Prostate gland (tissue), 2 donors: ENCODE measurements around the gene TLL1. TPM values are rescaled to one million over a fixed set of nuclear protein-coding genes. Genes with fewer than 3 reads are reported as not detected.

ENCODE experiments used
- DNase-seq: peaks from one replicate; pipeline ENCODE4 v3.0.0-alpha.2; 2019; ENCODE audit warnings: low spot score
- H3K27ac ChIP-seq, 2 donors: fragments of 200-600 bp; sonication (generic); 2 replicates each; pipeline ENCODE4 v1.5.1; 2017 to 2019
- H3K27me3 ChIP-seq: fragments of 200-600 bp; sonication (generic); replicated peaks from 2 replicates; pipeline ENCODE4 v1.5.1; 2019; ENCODE audit not compliant: insufficient read depth
- H3K36me3 ChIP-seq, 2 donors: fragments of 200-600 bp; sonication (generic); 1 replicate in 1 of 2; 2 replicates in 1 of 2; pipeline versions ENCODE4 v1.5.1 to v1.8.1; 2017 to 2019
- H3K4me1 ChIP-seq: fragments of 200-600 bp; sonication (generic); replicated peaks from 2 replicates; pipeline ENCODE4 v1.5.1; 2019
- H3K4me3 ChIP-seq, 2 donors: fragments of 200-600 bp; sonication (generic); 2 replicates each; pipeline ENCODE4 v1.5.1; 2017 to 2019
- H3K9me3 ChIP-seq: fragments of 200-600 bp; sonication (generic); 2 replicates; pipeline ENCODE4 v1.5.1; 2017
- POLR2A ChIP-seq: fragments of 450-650 bp; IDR thresholded peaks from one replicate; pipeline ENCODE4 v1.6.1; 2016; ENCODE audit warnings: antibody characterized with exemption, mild to moderate bottlenecking
- POLR2AphosphoS5 ChIP-seq: sonication (generic); formaldehyde crosslinking; IDR thresholded peaks from one replicate; pipeline ENCODE4 v1.6.1; 2017; ENCODE audit warnings: antibody characterized with exemption
- WGBS: methylation state at CpG from one replicate; pipeline ENCODE4 v1.1.5; 2018; 5-methylcytosine and 5-hydroxymethylcytosine counted together
- intact Hi-C: fragments of 100-400 bp; cut with DNase I; formaldehyde crosslinking; loops from one replicate; pipeline ENCODE4 v1.14.2; 2022
- total RNA-seq, 2 donors: library from RNA; depleted of rRNA; stranded (reverse); fragments of >200 nt; gene quantifications; one replicate each; pipeline ENCODE4 v1.1.0, GENCODE V29; 2016
- TF ChIP-seq, protein P1 (sequence below), 4 experiments: fragments of 200-600 bp in 2 of 4; fragments of 450-650 bp in 2 of 4; sonication (generic) in 2 of 4; IDR thresholded peaks; 1 replicate in 3 of 4; 2 replicates in 1 of 4; pipeline ENCODE4 v1.5.1; 2016 to 2019; ENCODE audit warnings: antibody characterized with exemption in 4 of 4, mild to moderate bottlenecking in 2 of 4, moderate library complexity in 2 of 4

TLL1 gene
- total RNA-seq, 2 donors from 2014 or later: 1.5 to 4.1 TPM

DNA sequence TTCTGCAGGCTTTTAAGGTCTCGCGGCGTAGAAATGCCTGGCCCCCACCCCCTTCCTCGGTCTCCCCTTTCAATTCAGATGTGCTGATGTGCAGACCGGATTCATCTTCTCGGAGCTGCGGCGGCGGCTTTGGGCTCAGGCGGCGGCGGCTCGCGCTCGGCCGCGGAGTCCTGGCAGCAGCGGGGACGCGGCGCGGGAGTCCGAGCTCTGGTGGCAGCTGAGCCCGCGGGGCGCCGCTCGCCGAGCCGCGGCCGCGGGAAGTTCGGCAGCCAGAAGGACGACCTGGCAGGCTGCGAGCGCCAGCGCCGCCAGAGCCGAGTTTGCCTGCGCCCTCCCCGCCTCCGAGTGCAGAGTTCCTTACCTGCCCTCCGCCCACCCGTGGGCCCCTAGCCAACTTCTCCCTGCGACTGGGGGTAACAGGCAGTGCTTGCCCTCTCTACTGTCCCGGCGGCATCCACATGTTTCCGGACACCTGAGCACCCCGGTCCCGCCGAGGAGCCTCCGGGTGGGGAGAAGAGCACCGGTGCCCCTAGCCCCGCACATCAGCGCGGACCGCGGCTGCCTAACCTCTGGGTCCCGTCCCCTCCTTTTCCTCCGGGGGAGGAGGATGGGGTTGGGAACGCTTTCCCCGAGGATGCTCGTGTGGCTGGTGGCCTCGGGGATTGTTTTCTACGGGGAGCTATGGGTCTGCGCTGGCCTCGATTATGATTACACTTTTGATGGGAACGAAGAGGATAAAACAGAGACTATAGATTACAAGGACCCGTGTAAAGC lies 448 bp downstream of the TLL1 start:
- TF ChIP-seq, protein P1, sequence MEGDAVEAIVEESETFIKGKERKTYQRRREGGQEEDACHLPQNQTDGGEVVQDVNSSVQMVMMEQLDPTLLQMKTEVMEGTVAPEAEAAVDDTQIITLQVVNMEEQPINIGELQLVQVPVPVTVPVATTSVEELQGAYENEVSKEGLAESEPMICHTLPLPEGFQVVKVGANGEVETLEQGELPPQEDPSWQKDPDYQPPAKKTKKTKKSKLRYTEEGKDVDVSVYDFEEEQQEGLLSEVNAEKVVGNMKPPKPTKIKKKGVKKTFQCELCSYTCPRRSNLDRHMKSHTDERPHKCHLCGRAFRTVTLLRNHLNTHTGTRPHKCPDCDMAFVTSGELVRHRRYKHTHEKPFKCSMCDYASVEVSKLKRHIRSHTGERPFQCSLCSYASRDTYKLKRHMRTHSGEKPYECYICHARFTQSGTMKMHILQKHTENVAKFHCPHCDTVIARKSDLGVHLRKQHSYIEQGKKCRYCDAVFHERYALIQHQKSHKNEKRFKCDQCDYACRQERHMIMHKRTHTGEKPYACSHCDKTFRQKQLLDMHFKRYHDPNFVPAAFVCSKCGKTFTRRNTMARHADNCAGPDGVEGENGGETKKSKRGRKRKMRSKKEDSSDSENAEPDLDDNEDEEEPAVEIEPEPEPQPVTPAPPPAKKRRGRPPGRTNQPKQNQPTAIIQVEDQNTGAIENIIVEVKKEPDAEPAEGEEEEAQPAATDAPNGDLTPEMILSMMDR (IDR thresholded peaks at IDR 0.05): no peak
- TF ChIP-seq POLR2AphosphoS5 (no peak), POLR2A (no peak)
- Histone ChIP-seq H3K9me3 (no peaks in the 10 kb centered on the region), H3K4me3 (peak overlapping the region; percentile 30 to 38), H3K36me3 (no peaks in the 10 kb centered on the region), H3K27ac (peak overlapping the region in 1 of 2 donors; percentile 38), H3K4me1 (no peaks in the 10 kb centered on the region), H3K27me3 (no peaks in the 10 kb centered on the region)
- under 1% methylated on average over 67 of the region's 70 CpGs for WGBS
- intact Hi-C loops: no loop called here
- DNase-seq: peak; percentile 14

DNA sequence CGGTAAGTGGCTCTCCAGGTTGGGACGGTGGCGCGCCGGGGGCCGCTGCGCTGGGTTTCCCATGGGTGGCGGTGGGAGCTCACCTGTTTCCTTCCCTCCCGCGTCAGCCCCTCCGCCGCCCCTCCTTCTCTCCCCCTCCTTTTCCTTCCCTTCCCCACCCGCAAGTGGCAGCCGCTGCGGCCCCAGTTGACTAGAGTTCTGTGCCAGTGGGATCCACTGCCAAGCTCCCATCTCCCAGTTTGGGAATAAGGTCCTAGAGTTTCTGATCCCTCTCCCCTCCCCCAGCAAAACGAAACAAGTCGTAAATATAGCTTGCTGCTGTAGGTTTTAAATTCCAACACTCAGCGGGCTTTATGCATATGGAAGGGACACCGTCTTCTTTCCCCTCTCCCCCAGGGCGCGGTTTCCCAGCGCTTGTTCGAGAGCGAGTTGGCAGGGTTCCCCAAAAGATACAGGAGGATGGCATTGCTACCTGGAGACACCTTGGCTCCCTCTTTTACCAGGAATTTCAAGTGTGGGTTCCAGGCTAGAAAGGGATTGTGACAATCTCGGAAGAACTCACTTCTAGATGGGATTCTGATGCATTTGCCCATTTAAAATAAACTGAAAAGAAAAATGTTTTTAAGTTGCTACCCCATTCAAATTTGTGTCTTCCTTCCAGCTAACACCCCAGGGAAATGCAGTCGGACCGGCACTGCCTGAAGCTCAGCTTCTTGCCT lies 1.2 kb downstream of the TLL1 start:
- WGBS: 1% methylated on average over 27 of the region's 27 CpGs
- Histone ChIP-seq H3K4me1 (no peaks in the 10 kb centered on the region), H3K36me3 (no peaks in the 10 kb centered on the region), H3K27ac (peak overlapping the region in 1 of 2 donors; percentile 38), H3K4me3 (peak overlapping the region; percentile 30 to 38), H3K27me3 (no peaks in the 10 kb centered on the region), H3K9me3 (no peaks in the 10 kb centered on the region)
- intact Hi-C loops: no loop called here
- peak; percentile 7 for DNase-seq
- TF ChIP-seq POLR2AphosphoS5: no peak
- TF ChIP-seq POLR2A: no peak
- TF ChIP-seq, protein P1 (IDR thresholded peaks at IDR 0.05): no peak

DNA sequence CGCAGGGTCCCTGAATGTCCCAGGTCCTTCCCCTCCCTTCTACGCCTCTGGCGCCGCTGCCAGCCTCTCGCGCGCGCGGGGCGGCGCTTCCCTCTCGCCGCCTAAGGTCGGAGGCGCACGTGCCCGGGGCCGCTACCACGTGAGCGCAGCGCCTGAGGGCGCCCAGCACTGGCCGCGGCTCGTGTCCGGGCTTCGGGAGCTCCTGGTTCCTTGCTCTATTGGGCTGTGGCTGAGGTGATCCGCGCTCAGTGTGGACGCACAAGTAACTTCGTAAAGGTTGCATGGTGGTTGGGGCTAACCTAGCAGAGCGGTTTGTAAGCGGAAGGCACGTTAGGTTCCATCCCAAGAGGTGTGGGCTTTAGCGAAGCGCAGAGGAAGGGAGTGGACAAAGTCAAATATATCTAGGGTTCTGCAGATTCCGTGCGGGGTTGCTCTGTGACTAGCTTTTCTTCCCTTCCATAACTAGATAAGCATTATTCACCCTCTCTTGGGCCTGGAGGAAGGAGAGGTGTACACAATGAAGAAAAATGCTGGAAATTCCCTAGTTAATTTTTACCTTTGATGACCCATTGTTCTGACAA lies 1.8 kb downstream of the TLL1 start:
- no peaks in the 10 kb centered on the region for H3K4me1 ChIP-seq
- H3K9me3 ChIP-seq: no peaks in the 10 kb centered on the region
- H3K27ac ChIP-seq: no peak overlapping the region
- 8% methylated on average over 36 of the region's 38 CpGs for WGBS
- peak; percentile 24 for DNase-seq
- intact Hi-C loops: no loop called here
- H3K4me3 ChIP-seq: peak overlapping the region in 1 of 2 donors; percentile 38
- no peaks in the 10 kb centered on the region for H3K27me3 ChIP-seq
- no peaks in the 10 kb centered on the region for H3K36me3 ChIP-seq
- no peak for TF ChIP-seq POLR2A

DNA sequence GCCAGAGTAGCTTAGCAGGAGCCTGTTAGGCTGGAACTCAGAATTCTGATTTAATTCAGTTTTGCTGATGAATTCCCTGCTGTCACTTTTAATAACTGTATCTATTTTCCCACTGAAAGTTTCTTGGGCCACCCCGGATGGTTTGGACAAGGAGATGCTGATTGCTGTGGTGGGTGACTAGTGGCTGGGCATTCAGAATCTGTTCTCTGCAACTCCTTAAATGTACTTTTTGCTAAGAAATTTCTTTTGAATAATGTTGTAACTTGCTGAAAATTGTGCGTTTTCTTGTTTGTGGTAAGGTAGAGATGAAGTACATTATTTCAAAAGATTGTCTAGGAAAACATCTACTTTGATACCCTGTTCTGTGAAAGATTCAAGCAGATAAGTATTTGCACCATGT lies 2.4 kb downstream of the TLL1 start:
- no peaks in the 10 kb centered on the region for H3K9me3 ChIP-seq
- no peak overlapping the region for H3K27ac ChIP-seq
- H3K27me3 ChIP-seq: no peaks in the 10 kb centered on the region
- no peaks in the 10 kb centered on the region for H3K36me3 ChIP-seq
- no peak for DNase-seq
- intact Hi-C loops: no loop called here
- no peak overlapping the region for H3K4me3 ChIP-seq
- 64% methylated on average over 2 of the region's 2 CpGs for WGBS
- no peaks in the 10 kb centered on the region for H3K4me1 ChIP-seq
- TF ChIP-seq POLR2AphosphoS5 (no peak), POLR2A (no peak)
- TF ChIP-seq, protein P1 (IDR thresholded peaks at IDR 0.05): no peak

DNA sequence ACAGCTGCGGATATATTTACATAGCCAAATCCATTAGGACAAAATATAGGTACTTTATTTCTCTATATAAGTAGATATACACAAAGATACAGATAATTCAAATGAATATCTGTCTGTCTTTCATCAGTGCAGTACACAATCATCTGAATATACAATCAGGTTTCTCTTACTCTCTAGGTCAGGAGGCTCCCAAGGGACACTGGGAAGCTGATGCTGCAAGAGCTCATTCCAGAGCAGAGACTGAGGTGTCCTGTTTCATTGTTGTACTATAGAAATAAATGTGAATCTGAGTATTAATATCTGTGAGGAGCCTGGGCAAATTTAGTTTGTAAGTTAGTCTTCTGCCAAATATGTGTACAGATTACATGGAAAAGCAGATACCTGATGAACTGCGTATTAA lies 4.2 kb downstream of the TLL1 start:
- H3K4me1 ChIP-seq: no peaks in the 10 kb centered on the region
- 98% methylated on average over 2 of the region's 2 CpGs for WGBS
- intact Hi-C loops: no loop called here
- H3K4me3 ChIP-seq: no peak overlapping the region
- H3K27me3 ChIP-seq: no peaks in the 10 kb centered on the region
- no peaks in the 10 kb centered on the region for H3K36me3 ChIP-seq
- H3K27ac ChIP-seq: no peak overlapping the region
- DNase-seq: no peak
- no peaks in the 10 kb centered on the region for H3K9me3 ChIP-seq
- TF ChIP-seq, protein P1 (IDR thresholded peaks at IDR 0.05): no peak
- no peak for TF ChIP-seq POLR2AphosphoS5
- no peak for TF ChIP-seq POLR2A
